Measurements from ENCODE around the gene CKMT2.

Gene CKMT2

GRCh38 chr5:81203729-81204128 lies 29.4 kb upstream of the CKMT2 start:
- Histone ChIP-seq H3K4me1 (ENCODE audit: control insufficient read depth, insufficient read depth, low read length) (no peaks in the 10 kb centered on the region), H3K27ac (ENCODE audit: low read depth, low read length) (no peak overlapping the region), H3K27me3 (ENCODE audit: control insufficient read depth, insufficient read depth, low read length) (no peaks in the 10 kb centered on the region), H3K9ac (ENCODE audit: low read length) (no peak overlapping the region), H3K36me3 (ENCODE audit: control insufficient read depth, insufficient read depth, low read length) (no peaks in the 10 kb centered on the region), H3K4me3 (ENCODE audit: low read length) (no peak overlapping the region)

- Histone ChIP-seq H3K4me1 (ENCODE audit: control insufficient read depth, insufficient read depth, low read length) (no peaks in the 10 kb centered on the region), H3K9ac (ENCODE audit: low read length) (no peak overlapping the region), H3K36me3 (ENCODE audit: control insufficient read depth, insufficient read depth, low read length) (no peaks in the 10 kb centered on the region), H3K27me3 (ENCODE audit: control insufficient read depth, insufficient read depth, low read length) (no peaks in the 10 kb centered on the region), H3K4me3 (ENCODE audit: low read length) (no peak overlapping the region), H3K27ac (ENCODE audit: low read depth, low read length) (no peak overlapping the region)
Measured at GRCh38 chr5:81204205-81204604, 28.9 kb upstream of the CKMT2 start.

- Histone ChIP-seq H3K27me3 (ENCODE audit: control insufficient read depth, insufficient read depth, low read length) (no peaks in the 10 kb centered on the region), H3K9ac (ENCODE audit: low read length) (no peak overlapping the region), H3K4me1 (ENCODE audit: control insufficient read depth, insufficient read depth, low read length) (no peaks in the 10 kb centered on the region), H3K27ac (ENCODE audit: low read depth, low read length) (no peak overlapping the region), H3K4me3 (ENCODE audit: low read length) (no peak overlapping the region), H3K36me3 (ENCODE audit: control insufficient read depth, insufficient read depth, low read length) (no peaks in the 10 kb centered on the region)
Measured at GRCh38 chr5:81205058-81205457, 28.1 kb upstream of the CKMT2 start.

- Histone ChIP-seq H3K27me3 (ENCODE audit: control insufficient read depth, insufficient read depth, low read length) (no peaks in the 10 kb centered on the region), H3K27ac (ENCODE audit: low read depth, low read length) (no peak overlapping the region), H3K9ac (ENCODE audit: low read length) (no peak overlapping the region), H3K4me1 (ENCODE audit: control insufficient read depth, insufficient read depth, low read length) (no peaks in the 10 kb centered on the region), H3K36me3 (ENCODE audit: control insufficient read depth, insufficient read depth, low read length) (no peaks in the 10 kb centered on the region), H3K4me3 (ENCODE audit: low read length) (no peak overlapping the region)
Measured at GRCh38 chr5:81207009-81207408, 26.1 kb upstream of the CKMT2 start.

DNA sequence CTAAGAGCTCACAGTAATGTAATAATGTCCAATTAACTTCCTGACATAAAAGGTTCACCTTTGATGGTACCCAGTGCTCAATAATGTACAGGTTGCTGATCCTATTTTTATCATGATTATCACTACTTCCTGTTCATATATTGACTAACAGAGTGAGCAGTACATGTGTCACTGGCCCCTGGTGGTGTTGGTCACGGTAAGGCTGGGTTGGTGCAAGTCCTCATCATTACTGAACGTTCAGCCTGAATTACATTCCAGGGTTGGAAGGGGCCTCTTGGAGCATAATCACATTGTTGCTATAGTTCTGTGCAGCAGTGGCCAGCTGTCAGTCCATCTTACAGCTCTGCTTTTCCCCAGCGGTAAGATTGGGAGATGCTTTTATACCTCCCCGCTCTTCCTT lies 24.2 kb upstream of the CKMT2 start:
- Histone ChIP-seq H3K4me1 (ENCODE audit: control insufficient read depth, insufficient read depth, low read length) (no peaks in the 10 kb centered on the region), H3K9ac (ENCODE audit: low read length) (no peak overlapping the region), H3K27me3 (ENCODE audit: control insufficient read depth, insufficient read depth, low read length) (no peaks in the 10 kb centered on the region), H3K4me3 (ENCODE audit: low read length) (no peak overlapping the region), H3K27ac (ENCODE audit: low read depth, low read length) (no peak overlapping the region), H3K36me3 (ENCODE audit: control insufficient read depth, insufficient read depth, low read length) (no peaks in the 10 kb centered on the region)

- Histone ChIP-seq H3K4me3 (ENCODE audit: low read length) (no peak overlapping the region), H3K36me3 (ENCODE audit: control insufficient read depth, insufficient read depth, low read length) (no peaks in the 10 kb centered on the region), H3K9ac (ENCODE audit: low read length) (no peak overlapping the region), H3K27ac (ENCODE audit: low read depth, low read length) (no peak overlapping the region), H3K27me3 (ENCODE audit: control insufficient read depth, insufficient read depth, low read length) (no peaks in the 10 kb centered on the region), H3K4me1 (ENCODE audit: control insufficient read depth, insufficient read depth, low read length) (no peaks in the 10 kb centered on the region)
Measured at GRCh38 chr5:81209386-81209785, 23.7 kb upstream of the CKMT2 start.

- Histone ChIP-seq H3K4me1 (ENCODE audit: control insufficient read depth, insufficient read depth, low read length) (no peaks in the 10 kb centered on the region), H3K27ac (ENCODE audit: low read depth, low read length) (no peak overlapping the region), H3K36me3 (ENCODE audit: control insufficient read depth, insufficient read depth, low read length) (no peaks in the 10 kb centered on the region), H3K27me3 (ENCODE audit: control insufficient read depth, insufficient read depth, low read length) (no peaks in the 10 kb centered on the region), H3K9ac (ENCODE audit: low read length) (no peak overlapping the region), H3K4me3 (ENCODE audit: low read length) (no peak overlapping the region)
Measured at GRCh38 chr5:81209869-81210493, 23.1 kb upstream of the CKMT2 start.

DNA sequence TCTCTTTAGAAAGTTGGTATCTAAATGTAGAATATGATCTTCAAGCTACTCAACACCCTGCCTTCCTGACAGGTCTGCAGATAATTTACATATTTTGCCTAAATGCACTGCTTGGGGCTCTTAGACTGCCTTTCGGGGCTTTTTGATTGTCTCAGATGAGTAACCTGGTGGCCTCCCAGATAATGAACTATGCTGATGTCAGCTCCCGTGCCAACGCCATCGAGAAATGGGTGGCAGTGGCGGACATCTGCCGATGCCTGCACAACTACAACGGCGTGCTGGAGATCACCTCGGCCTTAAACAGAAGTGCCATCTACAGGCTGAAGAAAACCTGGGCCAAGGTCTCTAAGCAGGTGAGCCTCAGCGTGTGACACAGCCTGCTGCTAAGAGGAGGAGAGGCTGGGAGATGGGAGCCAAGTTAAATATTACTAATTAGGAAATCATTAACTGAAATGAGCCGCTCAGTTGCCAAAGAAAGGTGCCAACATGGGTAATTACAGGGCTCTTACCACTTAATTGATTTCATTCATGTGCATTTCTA lies 20.8 kb upstream of the CKMT2 start:
- Histone ChIP-seq H3K4me1 (ENCODE audit: control insufficient read depth, insufficient read depth, low read length) (no peaks in the 10 kb centered on the region), H3K9ac (ENCODE audit: low read length) (no peak overlapping the region), H3K4me3 (ENCODE audit: low read length) (no peak overlapping the region), H3K36me3 (ENCODE audit: control insufficient read depth, insufficient read depth, low read length) (no peaks in the 10 kb centered on the region), H3K27me3 (ENCODE audit: control insufficient read depth, insufficient read depth, low read length) (no peaks in the 10 kb centered on the region), H3K27ac (ENCODE audit: low read depth, low read length) (no peak overlapping the region)

- Histone ChIP-seq H3K9ac (ENCODE audit: low read length) (no peak overlapping the region), H3K36me3 (ENCODE audit: control insufficient read depth, insufficient read depth, low read length) (no peaks in the 10 kb centered on the region), H3K4me1 (ENCODE audit: control insufficient read depth, insufficient read depth, low read length) (no peaks in the 10 kb centered on the region), H3K27ac (ENCODE audit: low read depth, low read length) (no peak overlapping the region), H3K27me3 (ENCODE audit: control insufficient read depth, insufficient read depth, low read length) (no peaks in the 10 kb centered on the region), H3K4me3 (ENCODE audit: low read length) (no peak overlapping the region)
Measured at GRCh38 chr5:81213070-81213469, 20.1 kb upstream of the CKMT2 start.

GRCh38 chr5:81214848-81215247 lies 18.3 kb upstream of the CKMT2 start:
- Histone ChIP-seq H3K4me3 (ENCODE audit: low read length) (no peak overlapping the region), H3K4me1 (ENCODE audit: control insufficient read depth, insufficient read depth, low read length) (no peaks in the 10 kb centered on the region), H3K36me3 (ENCODE audit: control insufficient read depth, insufficient read depth, low read length) (no peaks in the 10 kb centered on the region), H3K9ac (ENCODE audit: low read length) (no peak overlapping the region), H3K27me3 (ENCODE audit: control insufficient read depth, insufficient read depth, low read length) (no peaks in the 10 kb centered on the region), H3K27ac (ENCODE audit: low read depth, low read length) (no peak overlapping the region)

GRCh38 chr5:81216152-81216551 lies 17.0 kb upstream of the CKMT2 start:
- Histone ChIP-seq H3K27ac (ENCODE audit: low read depth, low read length) (no peak overlapping the region), H3K27me3 (ENCODE audit: control insufficient read depth, insufficient read depth, low read length) (no peaks in the 10 kb centered on the region), H3K4me1 (ENCODE audit: control insufficient read depth, insufficient read depth, low read length) (no peaks in the 10 kb centered on the region), H3K36me3 (ENCODE audit: control insufficient read depth, insufficient read depth, low read length) (no peaks in the 10 kb centered on the region), H3K4me3 (ENCODE audit: low read length) (no peak overlapping the region), H3K9ac (ENCODE audit: low read length) (no peak overlapping the region)

GRCh38 chr5:81219389-81219788 lies 13.7 kb upstream of the CKMT2 start:
- H3K36me3 ChIP-seq (ENCODE audit: control insufficient read depth, insufficient read depth, low read length): no peaks in the 10 kb centered on the region
- H3K27me3 ChIP-seq (ENCODE audit: control insufficient read depth, insufficient read depth, low read length): no peaks in the 10 kb centered on the region
- H3K9ac ChIP-seq (ENCODE audit: low read length): no peak overlapping the region
- no peak overlapping the region for H3K4me3 ChIP-seq (ENCODE audit: low read length)
- no peaks in the 10 kb centered on the region for H3K4me1 ChIP-seq (ENCODE audit: control insufficient read depth, insufficient read depth, low read length)
- H3K27ac ChIP-seq (ENCODE audit: low read depth, low read length): no peak overlapping the region

- Histone ChIP-seq H3K4me3 (ENCODE audit: low read length) (no peak overlapping the region), H3K4me1 (ENCODE audit: control insufficient read depth, insufficient read depth, low read length) (no peaks in the 10 kb centered on the region), H3K9ac (ENCODE audit: low read length) (no peak overlapping the region), H3K36me3 (ENCODE audit: control insufficient read depth, insufficient read depth, low read length) (no peaks in the 10 kb centered on the region), H3K27me3 (ENCODE audit: control insufficient read depth, insufficient read depth, low read length) (no peaks in the 10 kb centered on the region), H3K27ac (ENCODE audit: low read depth, low read length) (no peak overlapping the region)
Measured at GRCh38 chr5:81222285-81222684, 10.8 kb upstream of the CKMT2 start.

All from rectal smooth muscle tissue (tissue), 1 donor.